GM18951 (cell line): ENCODE measurements around the gene L1CAM.
"Not testable (repeated sequence)": the region's sequence is repeated elsewhere in the genome, so short reads cannot be mapped to it uniquely, and the experiment has no call there.

Source experiments
- POLR2A ChIP-seq: IDR thresholded peaks from 4 replicates; pipeline ENCODE4 v1.6.1; 2011; ENCODE audit warnings: mild to moderate bottlenecking; ENCODE audit not compliant: insufficient read length, insufficient read depth; ENCODE audit errors: extremely low read depth
- in situ Hi-C: fragments of 300-500 bp; cut with MboI; formaldehyde crosslinking; loops from one replicate; pipeline ENCODE4 v1.12.0; 2022; ENCODE audit warnings: low sequenced_read_pairs, mixed read lengths, inconsistent platforms; ENCODE audit not compliant: unreplicated experiment

Gene L1CAM

DNA sequence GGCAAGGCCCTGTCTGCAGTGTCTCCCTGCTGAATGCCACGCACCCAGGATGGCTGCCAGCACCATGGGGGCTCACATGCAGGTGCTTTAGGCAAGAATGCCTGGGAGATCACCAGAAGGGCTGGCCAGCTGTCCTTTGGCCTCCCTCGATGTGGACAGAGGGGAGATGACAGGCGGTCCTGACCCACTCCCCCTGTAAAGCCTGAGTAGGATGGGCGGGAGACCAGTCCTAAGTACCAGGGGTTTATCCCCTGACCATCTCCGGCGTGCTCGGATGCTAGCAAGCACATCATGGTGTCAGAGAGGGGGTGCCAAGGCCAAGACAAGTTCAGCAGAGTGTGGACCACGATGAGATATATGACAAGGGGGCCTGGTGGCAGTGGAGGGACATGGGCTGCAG, 60.9 kb downstream of the L1CAM start:
- TF ChIP-seq POLR2A: no peak
- in situ Hi-C loops: no loop called here

DNA sequence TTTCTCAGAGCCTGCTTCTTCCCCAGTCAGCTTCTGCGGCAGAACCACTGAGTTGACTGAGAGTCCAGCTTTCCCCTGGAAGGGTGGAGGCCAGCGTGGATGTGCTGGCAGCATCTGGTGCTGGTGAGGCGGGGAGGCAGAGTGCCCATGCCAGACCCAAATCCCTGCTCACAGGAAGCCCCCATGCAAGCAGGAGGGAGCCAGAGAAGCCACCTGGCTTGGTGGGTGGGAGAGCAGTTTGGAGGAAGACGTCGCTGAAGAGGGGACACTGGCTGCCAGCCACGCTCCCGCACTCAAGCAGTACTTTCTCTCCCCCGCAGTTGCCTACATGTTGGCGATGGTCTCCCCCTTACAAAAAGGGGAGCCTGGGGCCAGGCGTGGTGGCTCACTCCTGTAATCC, 61.6 kb downstream of the L1CAM start:
- in situ Hi-C loops: no loop called here
- TF ChIP-seq POLR2A: no peak

DNA sequence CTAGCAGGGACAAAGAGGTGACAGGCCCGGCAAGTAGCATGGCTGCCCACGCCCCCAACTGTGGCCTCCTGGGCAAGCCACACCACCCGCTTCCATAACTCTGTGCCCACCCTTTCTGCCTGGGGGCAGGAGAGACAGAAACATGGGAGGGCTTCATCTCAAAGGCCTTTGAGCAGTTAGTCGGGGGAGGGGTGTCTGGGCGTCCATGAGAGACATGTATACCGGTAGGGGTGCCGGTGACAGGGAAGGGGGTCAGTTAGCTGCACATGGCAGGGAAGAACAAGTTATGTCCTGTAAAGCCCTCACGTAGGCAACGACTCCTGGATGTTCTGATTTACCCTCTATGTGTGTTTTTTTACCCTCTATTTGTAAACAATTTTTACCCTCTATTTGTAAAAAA, 64.9 kb downstream of the L1CAM start:
- TF ChIP-seq POLR2A: no peak
- in situ Hi-C loops: no loop called here

DNA sequence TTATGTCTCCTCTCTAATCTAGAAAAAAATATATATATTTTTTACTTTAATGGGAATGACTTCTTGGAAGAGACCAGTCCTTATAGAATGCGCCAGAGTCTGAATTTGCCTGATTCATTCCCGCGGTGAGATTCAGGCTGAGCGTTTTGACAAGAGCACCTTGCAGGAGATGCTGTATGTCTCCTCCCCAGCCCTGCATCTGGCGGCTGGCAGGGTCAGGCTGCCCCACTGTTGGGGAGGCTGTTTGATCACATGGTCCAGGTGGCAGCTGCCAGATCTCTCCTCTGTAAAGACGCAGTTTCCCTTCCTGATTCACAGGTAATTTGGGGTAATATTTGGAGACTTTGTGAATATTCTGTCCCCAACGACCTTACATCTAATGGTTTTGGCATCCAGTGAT, 65.4 kb downstream of the L1CAM start:
- no peak for TF ChIP-seq POLR2A
- in situ Hi-C loops: no loop called here

DNA sequence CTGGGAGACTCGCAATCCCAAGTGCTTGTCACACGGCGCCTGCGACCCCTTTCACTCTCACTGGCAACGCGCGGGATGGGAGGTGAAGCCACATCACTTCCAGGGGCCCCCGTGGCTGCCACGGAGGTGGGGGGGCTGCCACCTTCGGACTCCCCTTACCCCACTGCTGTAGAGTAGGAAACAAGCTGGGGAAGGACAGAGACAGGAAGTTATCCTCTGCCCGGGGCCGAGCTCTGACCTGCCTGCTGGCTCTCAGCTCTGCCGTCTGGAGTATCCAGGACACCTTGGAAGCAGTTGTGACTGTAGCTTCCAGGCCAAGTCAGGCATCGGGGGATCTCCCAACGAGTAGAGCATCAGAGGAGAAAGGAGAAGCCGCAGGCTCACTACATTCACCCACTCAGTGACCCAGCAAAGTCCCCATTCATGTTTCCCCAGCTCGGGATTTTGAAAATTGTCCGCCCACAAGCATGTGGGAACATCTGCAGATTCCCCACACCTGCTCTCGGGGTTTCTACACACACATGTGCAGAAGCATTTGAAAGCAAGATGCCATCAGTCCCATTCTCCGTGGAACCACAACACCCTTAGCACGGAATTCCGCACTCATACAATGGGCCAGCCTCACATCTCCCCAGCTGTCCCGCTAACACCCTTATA, 66.5 kb downstream of the L1CAM start:
- TF ChIP-seq POLR2A: no peak
- in situ Hi-C loops: no loop called here

DNA sequence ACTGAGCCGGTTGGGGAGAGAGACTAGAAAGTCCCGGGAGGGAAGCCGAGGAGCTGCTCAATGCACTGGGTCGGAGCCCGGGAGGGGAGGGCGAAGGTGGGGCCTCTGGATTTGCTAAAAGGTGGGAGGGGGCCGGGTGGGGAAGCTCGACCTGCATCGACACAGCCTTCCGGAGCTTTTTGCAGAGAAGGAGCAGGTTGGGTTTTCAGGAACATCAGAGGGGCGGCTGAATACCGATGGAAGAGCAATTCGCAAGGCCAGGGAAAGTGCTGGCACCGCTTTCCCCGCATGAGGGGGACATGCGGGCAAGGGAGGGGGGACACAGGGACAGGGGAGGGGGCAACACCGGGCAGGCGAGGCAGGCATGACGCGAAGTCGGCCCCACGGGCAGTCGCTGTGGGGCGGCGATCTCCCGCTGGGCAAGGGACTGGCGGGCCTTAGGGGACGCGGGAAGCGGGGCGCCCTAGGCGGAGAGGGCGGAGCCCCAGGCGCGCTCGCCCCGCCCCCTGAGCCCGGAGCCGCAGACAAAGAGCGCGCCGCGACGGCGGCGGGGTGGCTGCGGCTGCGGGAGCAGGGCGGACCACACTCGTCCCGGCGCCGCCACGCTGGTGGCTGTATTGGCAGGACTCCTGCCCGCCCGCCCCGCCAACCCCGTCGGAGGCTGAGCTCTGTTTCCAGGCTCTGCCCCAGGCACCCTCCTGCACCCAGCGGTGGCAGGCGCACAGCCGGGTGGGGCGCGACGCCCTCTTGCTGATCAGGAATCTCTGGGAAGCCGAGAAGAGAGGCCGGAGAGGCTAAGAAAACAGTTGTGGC, 67.2 kb downstream of the L1CAM start:
- in situ Hi-C loops: no loop called here
- TF ChIP-seq POLR2A: no peak

DNA sequence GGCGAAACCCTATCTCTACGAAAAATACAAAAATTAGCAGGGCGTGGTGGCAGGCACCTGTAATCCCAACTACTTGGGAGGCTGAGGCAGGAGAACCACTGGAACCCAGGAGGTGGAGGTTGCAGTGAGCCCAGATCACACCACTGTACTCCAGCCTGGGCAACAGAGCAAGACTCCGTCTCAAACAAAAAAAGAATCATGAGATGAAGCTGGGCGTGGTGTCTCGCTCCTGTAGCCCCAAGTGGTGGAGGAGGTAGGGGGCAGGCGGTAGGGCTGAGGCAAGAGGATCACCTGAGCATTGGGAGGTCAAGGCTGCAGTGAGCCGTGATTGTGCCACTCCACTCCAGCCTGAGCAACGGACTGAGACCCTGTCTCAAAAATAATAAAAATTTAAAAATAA, 67.9 kb downstream of the L1CAM start:
- in situ Hi-C loops: not testable (repeated sequence)

DNA sequence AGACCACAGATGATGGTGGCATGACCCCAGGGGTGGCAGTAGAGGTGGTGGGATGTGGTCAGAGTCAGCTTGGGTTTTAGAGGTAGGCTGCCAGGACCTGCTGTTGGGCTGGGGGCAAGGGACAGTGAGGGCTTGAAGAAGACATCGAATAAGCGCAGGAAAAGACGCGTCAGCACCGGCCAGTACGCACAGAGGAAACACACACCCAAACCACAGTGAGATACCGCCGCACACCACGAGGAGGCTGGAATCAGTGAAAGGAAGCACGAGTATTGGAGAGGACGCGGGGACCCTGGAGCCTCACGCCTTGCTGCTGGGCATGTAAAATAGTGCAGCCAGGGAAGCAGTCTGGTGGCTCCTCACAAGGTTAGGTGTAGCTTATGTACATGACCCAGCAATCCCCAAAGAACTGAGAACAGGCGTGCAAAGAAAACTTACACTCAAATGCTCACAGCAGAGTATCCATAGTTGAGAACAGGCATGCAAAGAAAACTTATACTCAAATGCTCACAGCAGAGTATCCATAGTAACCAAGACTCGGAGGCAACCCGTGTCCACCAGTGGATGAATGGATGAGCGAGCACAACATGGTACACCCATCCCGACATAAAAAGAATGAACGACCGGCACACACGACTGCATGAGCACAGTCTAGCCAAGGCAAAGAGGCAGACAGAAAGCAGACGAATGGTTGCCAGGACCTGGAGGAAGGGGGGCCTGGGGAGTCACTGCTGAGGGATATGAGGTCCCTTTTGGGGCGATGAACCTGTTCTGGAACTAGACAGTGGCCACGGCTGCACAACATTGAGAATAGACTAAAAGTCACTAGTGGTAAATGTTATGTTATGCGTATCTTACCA, 68.9 kb downstream of the L1CAM start:
- no peak for TF ChIP-seq POLR2A
- in situ Hi-C loops: no loop called here

DNA sequence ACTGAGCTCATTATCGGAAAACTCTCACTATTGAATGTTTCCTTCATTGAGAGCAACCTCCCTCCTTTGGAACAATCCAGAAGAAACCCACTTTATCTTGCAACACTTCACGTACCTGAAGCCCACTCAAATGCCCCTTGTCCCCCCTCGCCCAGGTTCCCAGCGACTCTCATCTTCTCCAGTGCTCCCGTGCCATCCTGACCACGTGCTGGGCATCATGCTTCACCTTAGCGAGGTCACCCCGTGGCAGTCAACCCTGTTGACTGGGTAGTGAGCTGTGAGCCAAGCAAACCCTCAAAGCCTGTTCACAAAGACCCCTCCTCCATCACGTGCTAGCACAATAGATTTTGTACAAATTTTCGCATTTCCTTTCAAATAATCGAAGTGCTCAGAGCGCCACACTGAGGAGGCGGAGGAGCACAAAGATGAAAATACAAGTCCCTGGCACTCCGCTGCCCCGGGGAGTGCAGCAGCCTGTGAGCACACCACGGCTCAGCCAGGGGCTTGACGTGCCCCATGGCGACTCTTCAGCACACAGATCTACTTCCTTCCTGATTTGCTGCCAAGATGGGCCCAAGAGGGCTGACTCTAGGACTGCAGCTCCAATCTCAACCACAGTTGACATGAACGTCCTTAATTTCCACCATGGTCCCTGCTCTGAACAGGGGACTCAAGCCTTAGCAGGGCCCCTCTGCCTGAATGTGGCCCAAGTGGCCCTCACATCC, 71.2 kb downstream of the L1CAM start:
- TF ChIP-seq POLR2A: no peak
- in situ Hi-C loops: no loop called here

DNA sequence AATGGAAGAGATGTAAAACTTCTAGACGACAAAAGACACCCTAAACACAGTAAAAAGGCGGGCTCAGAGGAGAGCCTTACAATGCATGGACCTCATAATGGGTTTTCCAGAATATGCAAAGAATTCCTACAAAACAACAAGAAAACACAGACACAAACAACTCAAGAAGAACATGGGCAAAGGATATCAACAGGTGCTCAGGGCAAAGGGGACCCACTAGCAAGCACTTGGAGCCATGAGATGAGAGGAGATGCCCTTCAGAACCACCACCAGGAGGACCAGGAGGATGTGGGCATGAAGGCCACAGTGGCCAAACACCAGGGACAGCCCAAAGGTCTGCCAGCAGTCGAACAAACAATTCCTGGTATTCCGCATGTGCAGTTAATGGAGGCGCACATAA, 72.8 kb downstream of the L1CAM start:
- in situ Hi-C loops: no loop called here
- no peak for TF ChIP-seq POLR2A

DNA sequence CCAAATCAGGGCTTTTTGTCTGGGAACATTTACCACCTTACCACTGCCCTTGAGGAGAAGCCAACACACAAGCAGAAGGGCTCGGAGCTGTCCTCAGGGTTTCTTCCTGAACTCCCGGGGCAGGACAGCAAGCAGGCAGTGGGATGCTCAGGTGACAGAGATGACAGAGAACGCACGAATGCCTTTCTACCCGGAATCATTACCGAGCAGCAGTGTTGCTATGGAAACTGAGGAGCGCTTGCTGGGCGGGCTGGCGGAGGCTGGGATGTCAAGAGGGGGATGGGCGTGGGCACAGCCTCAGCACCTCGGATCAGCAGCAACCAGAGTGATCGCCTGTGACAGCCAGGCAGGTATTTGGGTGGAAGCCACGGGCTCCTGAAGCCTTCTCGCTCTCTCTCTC, 73.8 kb downstream of the L1CAM start:
- TF ChIP-seq POLR2A: no peak
- in situ Hi-C loops: no loop called here
